Stimulated activated CD8-positive, alpha-beta memory T cell treated with anti-CD3 and anti-CD28 coated beads, Interleukin-15, amount 100 ng/mL, for 48 hours (primary cell): ENCODE measurements around the gene CHRM4.

Source experiments
- DNase-seq, 2 donors: peaks; one replicate each; pipeline ENCODE4 v3.0.0-alpha.2; 2020; ENCODE audit warnings: low read depth in 2 of 2

CHRM4 gene

DNA sequence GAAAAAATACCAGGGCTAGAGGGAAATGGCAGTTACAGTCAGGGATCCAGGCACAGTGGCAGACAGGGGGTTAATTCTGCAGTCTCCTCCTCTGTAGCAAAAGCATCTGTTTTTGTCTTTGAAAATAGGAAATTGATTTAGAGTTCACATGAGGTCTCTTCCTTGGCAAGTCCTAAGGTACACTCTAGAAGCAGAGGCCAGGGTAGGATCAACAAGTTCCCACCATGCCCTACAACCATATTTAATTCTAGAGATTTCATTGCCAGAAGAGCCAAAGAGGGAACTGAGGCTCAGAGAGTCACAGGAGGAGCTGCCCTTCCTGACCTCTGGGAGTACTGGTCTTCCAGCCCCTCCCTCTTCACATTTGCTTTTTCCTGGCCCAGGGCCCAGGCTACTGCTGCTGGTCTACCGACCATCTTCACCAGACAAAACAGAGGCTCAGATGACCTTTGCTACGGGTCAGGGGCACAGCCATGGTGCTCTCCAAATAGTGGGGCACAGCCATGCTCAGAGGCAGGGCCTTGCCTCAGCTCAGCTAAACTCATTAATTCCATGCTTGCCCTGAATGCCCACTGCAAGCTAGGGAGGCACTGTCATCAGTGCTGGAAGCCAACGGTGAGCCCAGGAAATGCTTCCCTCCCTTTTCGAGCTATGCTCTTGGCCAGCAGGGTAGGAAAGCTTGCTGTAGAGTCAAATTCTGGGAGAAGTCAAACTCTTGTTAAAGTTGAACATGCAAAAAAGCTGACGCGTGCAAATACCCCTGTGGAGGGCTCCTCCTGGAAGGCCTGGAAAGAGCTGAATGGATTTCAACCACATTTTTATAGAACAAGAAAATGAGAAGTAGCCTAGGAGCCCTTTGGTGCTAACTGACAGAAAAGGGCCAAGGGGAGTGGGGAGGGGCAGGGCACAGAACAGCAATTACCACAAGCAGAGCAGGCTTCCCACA, 11.7 kb upstream of the CHRM4 start:
- no peak for DNase-seq

DNA sequence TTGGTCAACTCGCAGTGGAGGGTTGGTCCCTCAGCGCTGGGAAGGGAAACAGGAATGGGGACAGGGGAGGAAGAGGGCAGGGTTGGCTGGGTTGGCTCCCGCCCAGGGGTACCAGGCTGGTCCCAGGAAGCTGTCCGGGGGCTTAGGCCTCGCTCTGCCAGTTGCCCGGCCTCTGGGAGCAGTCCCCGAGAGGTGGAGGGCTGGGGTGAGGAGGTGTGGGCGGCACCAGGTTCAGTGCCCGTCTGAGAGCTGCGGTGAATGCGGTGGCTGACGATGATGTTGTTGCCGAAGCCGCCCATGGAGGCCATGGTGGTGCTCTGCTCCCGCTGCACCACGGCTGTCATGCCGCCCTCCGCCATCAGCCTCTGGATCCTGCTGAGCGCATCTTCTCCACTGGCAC, 6.0 kb upstream of the CHRM4 start:
- no peak for DNase-seq

DNA sequence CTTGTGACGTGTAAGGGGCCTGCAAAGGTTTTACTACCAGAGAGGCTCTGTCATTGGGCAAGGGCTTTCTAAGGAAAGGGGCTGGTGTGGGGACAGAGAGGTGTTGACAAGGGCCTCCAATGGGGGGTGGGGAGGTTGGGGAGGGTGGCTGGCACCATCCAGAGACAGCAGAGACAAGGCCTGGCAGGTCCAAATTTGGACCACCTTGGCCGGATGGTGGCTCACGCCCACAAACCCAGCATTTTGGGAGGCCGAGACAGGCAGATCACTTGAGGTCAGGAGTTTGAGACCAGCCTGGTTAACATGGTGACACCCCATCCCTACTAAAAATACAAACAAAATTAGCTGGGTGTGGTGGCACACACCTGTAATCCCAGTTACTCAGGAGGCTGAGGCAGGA, 2.2 kb upstream of the CHRM4 start:
- no peak for DNase-seq

GRCh38 chr11:46393231-46393616, 1.6 kb upstream of the CHRM4 start:
- DNase-seq: no peak

- DNase-seq: peak; percentile 63 to 64
Measured at GRCh38 chr11:46392421-46393230, 1.1 kb upstream of the CHRM4 start.

GRCh38 chr11:46391186-46391577, 394 bp downstream of the CHRM4 start:
- no peak for DNase-seq

- DNase-seq: no peak
Measured at GRCh38 chr11:46390331-46391171, 1.0 kb downstream of the CHRM4 start.

GRCh38 chr11:46389450-46390330, 1.9 kb downstream of the CHRM4 start:
- peak in 1 of 2 donors; percentile 59 for DNase-seq

- no peak for DNase-seq
Measured at GRCh38 chr11:46388619-46389449, 2.7 kb downstream of the CHRM4 start.

DNA sequence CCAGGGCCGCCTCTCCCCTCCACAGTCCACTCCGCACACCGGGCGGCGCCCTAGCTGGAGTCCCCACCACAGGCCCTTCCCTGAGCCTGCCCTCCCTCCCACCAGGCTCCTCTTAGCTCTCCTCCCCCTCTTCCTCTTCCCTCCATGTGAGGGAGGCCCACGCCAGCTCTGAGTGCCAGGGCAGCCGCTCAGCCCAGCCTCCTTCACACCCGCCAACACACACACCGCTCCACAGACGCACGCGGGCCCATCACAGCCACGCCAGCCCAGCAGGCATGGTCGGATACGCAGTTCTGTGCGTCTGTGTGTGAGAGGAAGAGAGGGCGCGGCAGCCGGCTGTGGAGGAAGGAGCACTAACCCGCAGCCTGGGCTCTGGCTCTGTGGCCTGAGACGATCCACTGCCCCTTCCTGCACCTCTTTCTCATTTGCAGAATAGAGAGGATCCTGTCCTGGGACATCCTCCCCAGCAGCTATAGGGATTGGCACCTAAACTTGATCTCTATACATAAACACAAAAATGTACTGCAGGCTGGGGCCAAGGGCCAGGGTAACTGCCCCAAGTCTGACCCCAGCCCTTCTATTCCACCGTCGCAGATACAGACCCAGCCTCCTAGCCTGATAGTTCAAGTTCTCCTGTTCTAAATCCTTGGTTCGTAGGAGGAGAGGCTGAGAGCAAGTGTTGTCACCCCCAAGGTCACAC, 3.5 kb downstream of the CHRM4 start:
- DNase-seq: no peak

- no peak for DNase-seq
Measured at GRCh38 chr11:46387456-46387855, 4.1 kb downstream of the CHRM4 start.

DNA sequence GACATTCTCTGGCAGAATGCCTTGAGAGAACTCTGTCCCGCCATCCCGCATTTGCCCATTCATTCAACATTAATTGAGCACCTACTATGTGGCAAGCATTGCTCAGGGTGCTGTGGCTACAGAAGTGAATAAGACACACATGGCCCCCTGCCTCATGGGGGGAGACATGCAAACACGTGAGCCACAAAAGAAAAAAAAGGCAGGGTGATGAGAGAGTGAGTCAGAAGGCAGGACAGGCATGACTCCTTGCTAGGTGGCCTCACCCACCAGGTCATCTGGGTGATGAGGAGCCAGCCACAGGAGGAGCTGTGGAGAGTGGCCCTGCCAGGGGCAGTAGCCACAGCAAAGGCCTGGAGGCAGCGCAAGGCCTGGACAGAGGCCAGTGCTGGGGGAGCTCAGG, 4.9 kb downstream of the CHRM4 start:
- no peak for DNase-seq

GRCh38 chr11:46386005-46386578, 5.5 kb downstream of the CHRM4 start:
- no peak for DNase-seq

GRCh38 chr11:46385169-46386004, 6.2 kb downstream of the CHRM4 start:
- DNase-seq: no peak

GRCh38 chr11:46383974-46384701, 7.4 kb downstream of the CHRM4 start:
- no peak for DNase-seq

DNA sequence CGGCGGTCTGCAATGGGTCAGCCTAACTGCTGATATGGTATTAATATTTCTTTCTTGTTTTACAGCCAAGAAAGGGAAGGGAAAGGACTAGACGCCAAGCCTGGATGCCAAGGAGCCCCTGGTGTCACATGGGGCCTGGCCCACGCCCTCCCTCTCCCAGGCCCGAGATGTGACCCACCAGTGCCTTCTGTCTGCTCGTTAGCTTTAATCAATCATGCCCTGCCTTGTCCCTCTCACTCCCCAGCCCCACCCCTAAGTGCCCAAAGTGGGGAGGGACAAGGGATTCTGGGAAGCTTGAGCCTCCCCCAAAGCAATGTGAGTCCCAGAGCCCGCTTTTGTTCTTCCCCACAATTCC, 8.2 kb downstream of the CHRM4 start:
- no peak for DNase-seq

DNA sequence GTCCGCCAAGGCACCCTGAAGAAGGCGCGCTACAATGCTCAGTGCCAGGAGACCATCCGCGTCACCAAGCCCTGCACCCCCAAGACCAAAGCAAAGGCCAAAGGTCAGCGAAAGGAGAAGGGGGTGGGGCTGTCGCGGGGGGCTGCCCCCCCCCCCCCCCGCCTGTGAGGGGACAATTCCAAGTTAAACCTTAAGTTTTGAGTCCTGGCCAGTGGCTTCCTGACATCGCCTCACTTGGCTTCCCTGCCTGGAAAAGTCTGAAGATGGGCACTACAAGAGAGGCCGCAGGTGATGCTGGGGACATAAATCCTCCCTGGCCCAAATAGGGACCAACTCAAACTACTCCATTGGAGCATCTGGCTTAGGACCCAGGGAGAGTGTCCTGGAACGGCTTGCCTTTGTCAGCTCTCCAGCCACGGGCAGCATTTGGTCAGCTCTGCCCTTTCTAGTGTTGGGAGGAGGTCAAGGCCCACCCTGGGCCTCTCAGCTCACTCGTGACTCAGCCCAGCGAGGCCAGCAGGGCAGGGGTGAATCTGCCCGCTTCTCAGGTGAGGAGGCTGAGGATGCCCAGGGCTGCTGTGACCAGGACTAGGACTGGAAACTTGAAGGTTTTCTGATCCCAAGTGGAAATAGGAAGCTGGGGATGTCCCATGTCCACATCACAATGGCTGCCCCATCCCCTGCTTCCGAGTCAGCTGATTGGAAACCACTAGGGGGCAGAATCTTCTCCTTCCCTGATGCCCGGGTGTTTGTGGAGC, 8.8 kb downstream of the CHRM4 start:
- no peak for DNase-seq
